HepG2 (cell line): ENCODE data around the gene INPP1. TPM values are rescaled to one million over a fixed set of nuclear protein-coding genes. Genes with fewer than 3 reads are reported as not detected.

Experiments used
- ATAC-seq: fragments of 200-7000 bp; cut with Tn5 transposase; 3 replicates; pipeline ENCODE4 v1.9.1; 2020; ENCODE audit warnings: mild to moderate bottlenecking, moderate library complexity
- BruUV-seq: library from RNA; stranded (reverse); fragments of 400-500 nt; replicated peaks from 2 replicates; lab custom pipeline; 2021; lab: Mats Ljungman, UMichigan
- CTCF ChIA-PET: fragments of 300-600 bp; formaldehyde crosslinking; extraction: SDS; loops from one replicate; lab custom pipeline; 2021; ENCODE audit warnings: low total read pairs, inconsistent platforms, low intra/inter-chr PET ratio; lab: Yijun Ruan, JAX
- POLR2A ChIA-PET: fragments of 350-600 bp; sonication (Branson Sonifier 250); formaldehyde crosslinking; loops from one replicate; lab custom pipeline; 2020; ENCODE audit warnings: antibody characterized with exemption, inconsistent platforms; lab: Yijun Ruan, JAX
- DNase-seq: peaks from one replicate; pipeline ENCODE4 v3.0.0-alpha.2; 2015; ENCODE audit warnings: low spot score
- FAIRE-seq: peaks from 3 replicates; lab custom pipeline; 2011; peaks lifted over from hg19 to GRCh38; lab: Jason Lieb, UNC
- H2AFZ ChIP-seq: one replicate; pipeline ENCODE4 v1.6.1; 2011; ENCODE audit warnings: low read length, inconsistent platforms
- H3K27ac ChIP-seq: fragments of 300-600 bp; 3 replicates; pipeline ENCODE4 v1.8.0; 2011; ENCODE audit warnings: mixed run types, mild to moderate bottlenecking, mixed read lengths, low read length, inconsistent platforms; ENCODE audit not compliant: insufficient read depth; ENCODE audit errors: extremely low read length
- H3K27me3 ChIP-seq, 2 experiments: fragments of 200-600 bp in 1 of 2; 2 replicates in 1 of 2; 3 replicates in 1 of 2; pipeline versions ENCODE4 v1.6.0 to v1.8.0; 2011; ENCODE audit warnings: low read length in 2 of 2, mild to moderate bottlenecking in 2 of 2, moderate library complexity in 2 of 2, inconsistent platforms in 1 of 2; ENCODE audit not compliant: insufficient read depth in 2 of 2, control insufficient read depth in 1 of 2
- H3K36me3 ChIP-seq, 2 experiments: fragments of 200-600 bp in 1 of 2; replicated peaks in 1 of 2; 2 replicates in 1 of 2; 3 replicates in 1 of 2; pipeline versions ENCODE4 v1.5.1 to v1.8.0; 2011; ENCODE audit warnings: low read length in 2 of 2, inconsistent platforms in 1 of 2; ENCODE audit not compliant: insufficient read depth in 2 of 2, control insufficient read depth in 1 of 2
- H3K4me1 ChIP-seq: 2 replicates; pipeline ENCODE4 v1.5.1; 2012; ENCODE audit warnings: low read length, inconsistent platforms; ENCODE audit not compliant: insufficient read depth
- H3K4me2 ChIP-seq: 2 replicates; pipeline ENCODE4 v1.6.0; 2011; ENCODE audit warnings: low read depth, low read length, inconsistent platforms
- H3K4me3 ChIP-seq, 3 experiments: fragments of 200-600 bp in 1 of 3; sonication (generic), shearing (Covaris generic) in 1 of 3; replicated peaks in 1 of 3; 2 replicates each; pipeline ENCODE4 v1.5.1; 2011 to 2016; ENCODE audit warnings: low read length in 3 of 3, inconsistent platforms in 2 of 3, low read depth in 2 of 3, mild to moderate bottlenecking in 2 of 3, control low read depth in 1 of 3, mixed read lengths in 1 of 3; ENCODE audit not compliant: insufficient read depth in 1 of 3
- H3K79me2 ChIP-seq: one replicate; pipeline ENCODE4 v1.6.1; 2011; ENCODE audit warnings: low read length, inconsistent platforms; ENCODE audit not compliant: insufficient read depth
- H3K9ac ChIP-seq: 2 replicates; pipeline ENCODE4 v1.6.0; 2011; ENCODE audit warnings: mild to moderate bottlenecking, low read depth, low read length, inconsistent platforms; ENCODE audit not compliant: insufficient read depth
- H3K9me3 ChIP-seq: 2 replicates; pipeline ENCODE4 v1.5.1; 2012; ENCODE audit warnings: mild to moderate bottlenecking, low read length
- H4K20me1 ChIP-seq: 2 replicates; pipeline ENCODE4 v1.6.0; 2011; ENCODE audit warnings: inconsistent platforms, mild to moderate bottlenecking, low read length, moderate library complexity; ENCODE audit not compliant: insufficient read depth
- ATF4 ChIP-seq, 2 experiments: fragments of 450-650 bp in 1 of 2; sonication (generic) in 1 of 2; formaldehyde crosslinking; IDR thresholded peaks; 2 replicates each; pipeline versions ENCODE4 v1.5.0 to v1.8.0; 2020 to 2022; ENCODE audit warnings: mild to moderate bottlenecking in 1 of 2, missing genetic modification reagents in 1 of 2
- BCLAF1 ChIP-seq: fragments of 450-650 bp; IDR thresholded peaks from 2 replicates; pipeline ENCODE4 v1.6.1; 2017; ENCODE audit warnings: mild to moderate bottlenecking
- DR1 ChIP-seq: sonication (generic); formaldehyde crosslinking; IDR thresholded peaks from 2 replicates; pipeline ENCODE4 v1.8.0; 2021; ENCODE audit warnings: mild to moderate bottlenecking, missing genetic modification reagents, inconsistent platforms
- SOX6 ChIP-seq, 2 experiments: fragments of 450-650 bp in 1 of 2; sonication (generic) in 1 of 2; formaldehyde crosslinking in 1 of 2; IDR thresholded peaks; 2 replicates each; pipeline versions ENCODE4 v1.4.0 to v1.6.1; 2017 to 2020; ENCODE audit warnings: antibody characterized with exemption in 1 of 2, mild to moderate bottlenecking in 1 of 2, missing genetic modification reagents in 1 of 2
- ZBTB25 ChIP-seq: IDR thresholded peaks from 2 replicates; pipeline ENCODE4 v1.6.1; 2018; ENCODE audit warnings: missing genetic modification reagents
- ZMAT3 ChIP-seq: sonication (generic); formaldehyde crosslinking; conservative IDR thresholded peaks from 2 replicates; pipeline ENCODE4 v1.7.0; 2021; ENCODE audit warnings: missing genetic modification reagents
- ZNF10 ChIP-seq: sonication (generic); formaldehyde crosslinking; IDR thresholded peaks from 2 replicates; pipeline ENCODE4 v1.4.0; 2020; ENCODE audit warnings: mild to moderate bottlenecking, low read depth, missing genetic modification reagents, borderline replicate concordance
- ZNF362 ChIP-seq: sonication (generic); formaldehyde crosslinking; IDR thresholded peaks from 2 replicates; pipeline ENCODE4 v1.4.0; 2020; ENCODE audit warnings: missing genetic modification reagents, mild to moderate bottlenecking, borderline replicate concordance
- ZNF414 ChIP-seq: sonication (generic); formaldehyde crosslinking; IDR thresholded peaks from 2 replicates; pipeline ENCODE4 v1.5.0; 2020; ENCODE audit warnings: missing genetic modification reagents
- ZSCAN5A ChIP-seq: sonication (generic); formaldehyde crosslinking; IDR thresholded peaks from 2 replicates; pipeline ENCODE4 v1.8.0; 2022; ENCODE audit warnings: mild to moderate bottlenecking, missing genetic modification reagents, borderline replicate concordance
- WGBS: methylation state at CpG from one replicate; pipeline ENCODE4 v1.1.6; 2017; ENCODE audit warnings: low lambda C conversion rate; 5-methylcytosine and 5-hydroxymethylcytosine counted together
- in situ Hi-C: cut with HindIII; loops from 2 replicates; pipeline ENCODE4 v1.10.0; 2017; ENCODE audit warnings: low pct_unique_long_range_greater_than_20kb; ENCODE audit not compliant: extremely low pct_ligation_motif_present
- intact Hi-C: fragments of 100-400 bp; cut with micrococcal nuclease; formaldehyde crosslinking; loops from one replicate; pipeline ENCODE4 v1.10.0; 2022; ENCODE audit not compliant: unreplicated experiment
- polyA plus RNA-seq, 8 experiments: library from polyadenylated mRNA; depleted of rRNA in 3 of 8; stranded (reverse) in 7 of 8; unstranded in 1 of 8; fragments of >200 nt; fragmentation: Illumina TruSeq in 4 of 8; extraction: Trizol in 4 of 8; gene quantifications; 2 replicates each; pipeline versions ENCODE4 v1.2.1 to v1.2.3, GENCODE V29; 2011 to 2016; ENCODE audit warnings: low read depth in 4 of 8, missing spikeins in 1 of 8, mixed read lengths in 1 of 8; ENCODE audit not compliant: insufficient read depth in 1 of 8
- total RNA-seq, 5 experiments: library from RNA; depleted of rRNA; stranded (reverse); fragments of >200 nt; fragmentation: Illumina TruSeq; extraction: Trizol; gene quantifications; 2 replicates each; pipeline ENCODE4 v1.2.3, GENCODE V29; 2016; ENCODE audit warnings: low read depth in 1 of 5

Gene INPP1
- total and polyA plus RNA-seq, 2 of the 13 experiments (the other 11 are each of a cell fraction or from before 2014, with no cell fraction given) = 10.0 to 13.3 TPM

- no peak for DNase-seq
- FAIRE-seq = no peak
- Histone ChIP-seq H3K9ac (no peak overlapping the region), H3K27ac (no peak overlapping the region), H3K4me2 (no peak overlapping the region), H3K36me3 (peaks cover 0 to 14% of the 10 kb centered on the region in 2 experiments; a peak in 4 of 5 replicates), H3K79me2 (no peaks in the 10 kb centered on the region), H2AFZ (no peak overlapping the region), H3K27me3 (no peaks in the 10 kb centered on the region; a peak in 1 of 5 replicates), H3K4me1 (peaks cover 10% of the 10 kb centered on the region; the same call in 1 of the 2 replicates), H3K9me3 (no peaks in the 10 kb centered on the region), H4K20me1 (no peaks in the 10 kb centered on the region), H3K4me3 (no peak overlapping the region)
- TF ChIP-seq ZNF10 (CRISPR knock-in tag) = no peak
- TF ChIP-seq ZNF414 (CRISPR knock-in tag) = no peak
- no peak for TF ChIP-seq ATF4 (CRISPR knock-in tag; IDR thresholded peaks at IDR 0.05)
- TF ChIP-seq ZMAT3 = no peak
- TF ChIP-seq ZSCAN5A (CRISPR knock-in tag) = no peak
- no peak for TF ChIP-seq ZNF362 (CRISPR knock-in tag)
- TF ChIP-seq ZBTB25 (CRISPR knock-in tag) = no peak
- no peak for TF ChIP-seq DR1 (CRISPR knock-in tag)
- TF ChIP-seq SOX6 (IDR thresholded peaks at IDR 0.05) = no peak
- no peak for TF ChIP-seq SOX6 (CRISPR knock-in tag; IDR thresholded peaks at IDR 0.05)
- no peak for TF ChIP-seq BCLAF1
- ChIA-PET CTCF (no interaction called here), POLR2A (interaction anchor here (1.3 kb wide), 1 partner anchor 25 kb away, joined by 4 read pairs; no protein-coding TSS in a partner anchor)
- intact Hi-C loops = no loop called here
- 97% methylated on average over 2 of the region's 2 CpGs for WGBS
- in situ Hi-C loops = loop anchor here (5.0 to 10.0 kb wide), 2 partner anchors 37 to 275 kb away; no protein-coding TSS in a partner anchor
- no TSS peak for BruUV-seq
- no peak for ATAC-seq
Observed at GRCh38 chr2:190369635-190370034, 26.2 kb downstream of the INPP1 start.
